Sigmoid colon (tissue), 7 donors: Measurements from ENCODE around the gene LRP1B. TPM values are rescaled to one million over a fixed set of nuclear protein-coding genes. Genes with fewer than 3 reads are reported as not detected.

Experiments
- DNase-seq: peaks from one replicate; pipeline ENCODE4 v3.0.0-alpha.2; 2019
- H3K27ac ChIP-seq, 4 donors: fragments of 200-600 bp; sonication (generic); one replicate each; pipeline ENCODE4 v1.5.1; 2016 to 2019; ENCODE audit warnings: mild to moderate bottlenecking in 1 of 4
- H3K27me3 ChIP-seq, 3 donors: fragments of 200-600 bp; sonication (generic); one replicate each; pipeline ENCODE4 v1.5.1; 2019; ENCODE audit warnings: mild to moderate bottlenecking in 1 of 3
- H3K36me3 ChIP-seq, 4 donors: fragments of 200-600 bp; sonication (generic); one replicate each; pipeline ENCODE4 v1.5.1; 2016 to 2019
- H3K4me1 ChIP-seq, 4 donors: fragments of 200-600 bp; sonication (generic); one replicate each; pipeline ENCODE4 v1.5.1; 2017 to 2019
- H3K4me3 ChIP-seq, 4 donors: fragments of 200-600 bp; sonication (generic); one replicate each; pipeline ENCODE4 v1.5.1; 2017 to 2019; ENCODE audit warnings: mild to moderate bottlenecking in 2 of 4, moderate library complexity in 1 of 4
- H3K9me3 ChIP-seq, 4 donors: fragments of 200-600 bp in 3 of 4; sonication (generic) in 3 of 4; one replicate each; pipeline versions ENCODE4 v1.5.1 to v1.6.1; 2013 to 2019
- CTCF ChIP-seq, 4 experiments: fragments of 450-650 bp in 3 of 4; fragments of 200-600 bp in 1 of 4; IDR thresholded peaks; one replicate each; pipeline ENCODE4 v1.5.1; 2016 to 2019; ENCODE audit warnings: antibody characterized with exemption in 4 of 4, mild to moderate bottlenecking in 3 of 4, moderate library complexity in 2 of 4
- EP300 ChIP-seq, 4 donors: sonication (generic); formaldehyde crosslinking; IDR thresholded peaks; one replicate each; pipeline ENCODE4 v1.6.1; 2017; ENCODE audit warnings: antibody characterized with exemption in 4 of 4
- POLR2A ChIP-seq, 2 donors: fragments of 450-650 bp; IDR thresholded peaks; one replicate each; pipeline ENCODE4 v1.6.1; 2016; ENCODE audit warnings: antibody characterized with exemption in 2 of 2, mild to moderate bottlenecking in 2 of 2, moderate library complexity in 2 of 2
- POLR2AphosphoS5 ChIP-seq, 4 donors: sonication (generic); formaldehyde crosslinking; IDR thresholded peaks; one replicate each; pipeline ENCODE4 v1.6.1; 2017; ENCODE audit warnings: antibody characterized with exemption in 4 of 4
- WGBS, 2 donors: extraction: QIAGEN DNeasy Blood & Tissue Kit; methylation state at CpG; one replicate each; pipeline ENCODE4 v1.1.7; 2013; 5-methylcytosine and 5-hydroxymethylcytosine counted together
- intact Hi-C: fragments of 100-400 bp; cut with DNase I; formaldehyde crosslinking; loops from one replicate; pipeline ENCODE4 v1.15.1; 2023
- polyA plus RNA-seq, 3 donors: library from polyadenylated mRNA; stranded (reverse); fragments of 200-250 nt; gene quantifications; one replicate each; pipeline ENCODE4 v1.2.3, GENCODE V29; 2013
- total RNA-seq, 4 donors: library from RNA; depleted of rRNA; stranded (reverse); fragments of >200 nt; gene quantifications; one replicate each; pipeline ENCODE4 v1.1.0, GENCODE V29; 2016
- donor health status: healthy with polysubstance abuse.
- donor health status: Bipolar disorder and iron deficiency.
- donor health status: healthy.

The LRP1B gene
- total and polyA plus RNA-seq, 7 donors, result 0.06 to 5.1 (median 2.0) TPM; not detected in 1

DNA sequence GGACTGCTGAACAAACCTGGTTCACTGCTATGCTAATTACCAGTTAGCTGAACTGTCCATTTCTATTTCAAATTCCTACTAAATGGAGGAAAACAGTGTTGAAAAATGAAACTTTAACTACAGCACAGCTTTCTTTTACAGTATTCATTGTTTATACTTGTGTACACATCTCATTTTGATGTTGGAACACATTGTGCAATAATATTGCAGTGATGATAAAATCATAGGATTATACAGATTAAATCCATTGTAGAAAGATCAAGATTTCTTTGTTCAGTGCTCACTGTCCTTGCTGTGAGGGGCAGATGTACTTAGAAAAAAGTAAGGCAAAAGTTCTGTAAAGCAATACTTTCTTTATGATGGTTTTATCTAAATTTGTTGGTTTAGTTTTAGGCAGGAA lies 1055.1 kb downstream of the LRP1B start:
- H3K36me3 ChIP-seq, result no peaks in the 10 kb centered on the region
- H3K27me3 ChIP-seq, result no peaks in the 10 kb centered on the region
- no peaks in the 10 kb centered on the region for H3K9me3 ChIP-seq
- TF ChIP-seq POLR2AphosphoS5 (IDR thresholded peaks at IDR 0.05), result no peak
- no peak for TF ChIP-seq CTCF (IDR thresholded peaks at IDR 0.05)
- no peak for TF ChIP-seq EP300 (IDR thresholded peaks at IDR 0.05)
- TF ChIP-seq POLR2A (IDR thresholded peaks at IDR 0.05), result no peak
- no peak for DNase-seq
- H3K27ac ChIP-seq, result no peak overlapping the region
- no peak overlapping the region for H3K4me3 ChIP-seq
- intact Hi-C loops, result no loop called here
- no peaks in the 10 kb centered on the region for H3K4me1 ChIP-seq

DNA sequence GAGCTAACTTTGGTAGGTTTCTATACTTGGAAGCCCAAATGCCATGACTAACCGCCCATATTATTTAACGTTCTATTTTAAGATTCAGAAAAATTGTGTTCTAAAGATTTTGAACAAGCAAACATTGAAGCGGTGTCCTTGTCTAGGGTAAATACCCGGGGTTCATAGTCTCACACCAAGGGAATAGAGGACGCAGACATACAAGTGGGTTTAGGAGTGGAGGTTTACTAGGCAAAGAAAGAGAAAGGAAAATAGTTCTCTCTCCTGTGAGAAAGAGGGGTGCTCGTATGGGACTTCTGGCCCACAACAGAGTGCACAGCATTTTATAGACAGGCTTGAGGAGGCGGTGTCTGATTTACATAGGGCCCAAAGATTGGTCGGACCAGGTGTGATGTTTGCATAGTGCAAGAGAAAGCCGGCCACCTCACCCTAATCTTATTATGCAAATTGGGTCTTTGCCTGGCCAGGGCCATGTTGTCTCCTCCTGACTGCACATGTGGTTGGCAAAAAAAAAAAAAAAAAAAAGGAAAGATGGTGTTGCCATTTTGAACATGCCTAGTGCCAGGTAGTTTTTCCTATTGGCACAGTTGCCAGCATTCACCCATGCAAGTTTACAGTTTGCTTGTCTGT lies 1062.6 kb downstream of the LRP1B start:
- no peaks in the 10 kb centered on the region for H3K9me3 ChIP-seq
- no peak overlapping the region for H3K27ac ChIP-seq
- 84 to 91% methylated on average over 9 of the region's 9 CpGs for WGBS, 2 donors
- H3K27me3 ChIP-seq, result no peaks in the 10 kb centered on the region
- DNase-seq, result no peak
- no peaks in the 10 kb centered on the region for H3K4me1 ChIP-seq
- intact Hi-C loops, result no loop called here
- no peak for TF ChIP-seq POLR2A (IDR thresholded peaks at IDR 0.05)
- no peak for TF ChIP-seq EP300 (IDR thresholded peaks at IDR 0.05)
- no peak for TF ChIP-seq POLR2AphosphoS5 (IDR thresholded peaks at IDR 0.05)
- no peak for TF ChIP-seq CTCF (IDR thresholded peaks at IDR 0.05)
- H3K4me3 ChIP-seq, result no peak overlapping the region
- H3K36me3 ChIP-seq, result no peaks in the 10 kb centered on the region

DNA sequence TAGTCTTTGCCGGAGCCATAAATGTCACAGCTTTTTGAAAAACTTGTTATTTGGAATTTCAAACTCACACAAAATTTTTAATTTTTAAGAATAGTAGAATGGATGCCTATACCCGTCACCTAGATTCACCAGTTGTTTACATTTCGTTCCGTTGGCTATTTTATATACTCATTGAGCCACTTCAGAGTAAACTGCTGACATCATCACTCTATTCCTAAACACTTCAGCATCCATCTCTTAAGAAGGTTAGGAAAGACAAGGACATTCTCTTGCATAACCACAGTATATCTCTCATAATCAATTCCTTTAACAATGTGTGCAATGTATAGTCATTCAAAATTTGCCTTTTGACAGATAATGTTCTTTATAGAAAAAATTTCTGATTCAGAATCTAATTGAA lies 1065.8 kb downstream of the LRP1B start:
- Histone ChIP-seq H3K27ac (no peak overlapping the region), H3K4me1 (no peaks in the 10 kb centered on the region), H3K9me3 (no peaks in the 10 kb centered on the region), H3K4me3 (no peak overlapping the region), H3K27me3 (no peaks in the 10 kb centered on the region), H3K36me3 (no peaks in the 10 kb centered on the region)
- TF ChIP-seq POLR2A (IDR thresholded peaks at IDR 0.05) (no peak), EP300 (IDR thresholded peaks at IDR 0.05) (no peak), POLR2AphosphoS5 (IDR thresholded peaks at IDR 0.05) (no peak), CTCF (IDR thresholded peaks at IDR 0.05) (no peak)
- 42 to 71% methylated on average over 4 of the region's 4 CpGs for WGBS, 2 donors
- intact Hi-C loops, result no loop called here
- no peak for DNase-seq

DNA sequence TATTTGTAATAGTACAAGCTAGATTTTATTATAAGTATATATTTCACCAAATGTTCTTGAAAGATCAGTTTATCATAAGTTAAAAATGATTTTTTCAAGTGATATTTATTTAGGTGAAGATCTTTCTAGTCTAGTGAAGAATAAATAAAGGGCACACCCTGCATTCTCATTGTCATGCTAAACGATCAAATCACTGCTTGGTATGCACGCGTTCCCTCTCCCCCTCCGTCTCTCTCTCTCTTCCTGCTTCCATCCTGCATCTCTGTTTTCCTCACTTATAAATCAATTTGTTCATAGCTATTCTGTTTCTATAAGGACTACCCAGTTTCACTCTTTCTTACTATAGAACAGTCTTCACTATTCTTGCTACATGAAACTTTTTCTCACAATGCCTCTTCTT lies 1067.4 kb downstream of the LRP1B start:
- no peak for TF ChIP-seq POLR2A (IDR thresholded peaks at IDR 0.05)
- TF ChIP-seq CTCF (IDR thresholded peaks at IDR 0.05), result no peak

DNA sequence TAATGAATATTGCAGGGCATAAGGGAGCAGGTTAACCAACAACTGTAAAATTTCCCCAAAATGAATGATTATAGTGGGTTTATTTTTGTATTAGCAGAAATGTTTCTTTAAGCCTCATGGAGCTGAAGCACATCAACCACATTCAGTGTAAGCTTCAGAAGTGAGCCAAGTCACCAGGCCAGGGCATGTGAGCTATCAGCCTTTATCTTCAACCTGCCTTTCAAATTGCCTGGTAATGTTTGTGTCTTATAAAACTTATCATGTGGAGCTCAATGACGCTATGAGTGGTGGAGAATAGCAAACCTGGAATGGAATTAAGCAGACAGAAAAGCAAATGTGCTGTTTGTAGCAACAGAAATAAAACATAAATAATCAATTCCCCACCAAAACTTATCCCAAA lies 1068.4 kb downstream of the LRP1B start:
- TF ChIP-seq CTCF (IDR thresholded peaks at IDR 0.05), result no peak
- Histone ChIP-seq H3K4me1 (no peaks in the 10 kb centered on the region), H3K27ac (no peak overlapping the region), H3K4me3 (no peak overlapping the region), H3K9me3 (no peaks in the 10 kb centered on the region), H3K36me3 (no peaks in the 10 kb centered on the region), H3K27me3 (no peaks in the 10 kb centered on the region)
- intact Hi-C loops, result no loop called here
- WGBS, 2 donors, result 32 to 71% methylated on average over 1 of the region's 1 CpG
- DNase-seq, result no peak

More for the DNA sequence above, 1067.4 kb downstream of the LRP1B start:
- intact Hi-C loops, result no loop called here
- H3K27ac ChIP-seq, result no peak overlapping the region
- no peaks in the 10 kb centered on the region for H3K4me1 ChIP-seq
- H3K4me3 ChIP-seq, result no peak overlapping the region
- no peaks in the 10 kb centered on the region for H3K27me3 ChIP-seq
- H3K9me3 ChIP-seq, result no peaks in the 10 kb centered on the region
- no peak for DNase-seq
- H3K36me3 ChIP-seq, result no peaks in the 10 kb centered on the region
- WGBS, 2 donors, result 63 to 74% methylated on average over 4 of the region's 4 CpGs
